MCF 10A (cell line): ENCODE measurements around the gene KMT2C. TPM values are rescaled to one million over a fixed set of nuclear protein-coding genes. Genes with fewer than 3 reads are reported as not detected.

Experiments used
- BruUV-seq: library from RNA; stranded (reverse); fragments of 400-500 nt; replicated peaks from 2 replicates; lab custom pipeline; 2021; lab: Mats Ljungman, UMichigan
- CTCF ChIA-PET: fragments of 300-600 bp; sonication (Branson Sonifier 250); formaldehyde crosslinking; extraction: SDS; loops from one replicate; lab custom pipeline; 2021; ENCODE audit warnings: antibody characterized with exemption, inconsistent platforms; lab: Yijun Ruan, JAX
- POLR2A ChIA-PET: fragments of 300-600, 350-650 bp; sonication (Branson Sonifier 250); formaldehyde crosslinking; extraction: SDS; loops from one replicate; lab custom pipeline; 2020; ENCODE audit warnings: antibody characterized with exemption, inconsistent platforms; lab: Yijun Ruan, JAX
- DNase-seq: peaks from one replicate; pipeline ENCODE4 v3.0.0-alpha.2; 2018; ENCODE audit not compliant: unreplicated experiment
- H3K27ac Mint-ChIP-seq: one replicate; pipeline ENCODE4 v1.8.0; 2022; ENCODE audit warnings: mild to moderate bottlenecking, low read depth, mixed read lengths; ENCODE audit not compliant: unreplicated experiment
- H3K27me3 Mint-ChIP-seq: one replicate; pipeline ENCODE4 v1.8.0; 2022; ENCODE audit warnings: mixed read lengths; ENCODE audit not compliant: insufficient read depth, unreplicated experiment
- H3K36me3 Mint-ChIP-seq: one replicate; pipeline ENCODE4 v1.8.0; 2022; ENCODE audit warnings: mild to moderate bottlenecking, moderate library complexity, mixed read lengths; ENCODE audit not compliant: insufficient read depth, unreplicated experiment
- H3K4me1 Mint-ChIP-seq: one replicate; pipeline ENCODE4 v1.8.0; 2022; ENCODE audit warnings: mixed read lengths; ENCODE audit not compliant: insufficient read depth, unreplicated experiment
- H3K4me3 Mint-ChIP-seq: one replicate; pipeline ENCODE4 v1.8.0; 2022; ENCODE audit warnings: mild to moderate bottlenecking, moderate library complexity, mixed read lengths; ENCODE audit not compliant: unreplicated experiment
- H3K9me3 Mint-ChIP-seq: one replicate; pipeline ENCODE4 v1.8.0; 2022; ENCODE audit warnings: mixed read lengths; ENCODE audit not compliant: unreplicated experiment
- intact Hi-C: fragments of 100-400 bp; cut with micrococcal nuclease; formaldehyde crosslinking; loops from 2 replicates; pipeline ENCODE4 v1.14.1; 2022
- total RNA-seq: library from RNA; stranded (reverse); gene quantifications from 2 replicates; pipeline ENCODE4 v1.2.3, GENCODE V29; 2022
- TF ChIP-seq, protein P1 (sequence below): fragments of 200-600 bp; IDR thresholded peaks from one replicate; pipeline ENCODE4 v1.8.0; 2022; ENCODE audit warnings: antibody characterized with exemption, mild to moderate bottlenecking; ENCODE audit not compliant: unreplicated experiment

Gene KMT2C
- total RNA-seq, 1 experiment from 2014 or later = 54.6 TPM

DNA sequence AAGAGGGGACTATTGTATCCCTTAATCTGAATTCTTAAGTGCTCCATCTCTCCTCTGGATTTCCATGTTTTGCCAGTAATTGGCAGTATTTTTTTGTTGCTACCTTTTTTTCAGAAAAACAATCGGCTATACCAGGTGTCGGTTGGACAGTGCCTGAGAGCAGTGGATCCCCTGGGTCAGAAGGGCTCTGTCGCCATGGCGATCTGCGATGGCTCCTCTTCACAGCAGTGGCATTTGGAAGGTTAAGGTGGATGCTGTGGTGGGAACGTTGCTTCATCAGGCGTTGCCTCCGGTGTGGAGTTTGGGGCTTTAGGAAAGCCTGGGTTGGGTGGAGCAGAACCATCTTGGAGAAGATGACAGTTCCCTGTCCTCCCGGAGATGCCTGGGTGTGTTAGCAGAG, 314.4 kb downstream of the KMT2C start:
- peaks cover 11% of the 10 kb centered on the region for H3K9me3 Mint-ChIP-seq
- no TSS peak for BruUV-seq
- H3K36me3 Mint-ChIP-seq = peaks cover 77% of the 10 kb centered on the region
- H3K27ac Mint-ChIP-seq = no peak overlapping the region
- POLR2A ChIA-PET = interaction anchor here (0.6 kb wide), 1 partner anchor 462 kb away, joined by 3 read pairs; no protein-coding TSS in a partner anchor
- TF ChIP-seq, protein P1, sequence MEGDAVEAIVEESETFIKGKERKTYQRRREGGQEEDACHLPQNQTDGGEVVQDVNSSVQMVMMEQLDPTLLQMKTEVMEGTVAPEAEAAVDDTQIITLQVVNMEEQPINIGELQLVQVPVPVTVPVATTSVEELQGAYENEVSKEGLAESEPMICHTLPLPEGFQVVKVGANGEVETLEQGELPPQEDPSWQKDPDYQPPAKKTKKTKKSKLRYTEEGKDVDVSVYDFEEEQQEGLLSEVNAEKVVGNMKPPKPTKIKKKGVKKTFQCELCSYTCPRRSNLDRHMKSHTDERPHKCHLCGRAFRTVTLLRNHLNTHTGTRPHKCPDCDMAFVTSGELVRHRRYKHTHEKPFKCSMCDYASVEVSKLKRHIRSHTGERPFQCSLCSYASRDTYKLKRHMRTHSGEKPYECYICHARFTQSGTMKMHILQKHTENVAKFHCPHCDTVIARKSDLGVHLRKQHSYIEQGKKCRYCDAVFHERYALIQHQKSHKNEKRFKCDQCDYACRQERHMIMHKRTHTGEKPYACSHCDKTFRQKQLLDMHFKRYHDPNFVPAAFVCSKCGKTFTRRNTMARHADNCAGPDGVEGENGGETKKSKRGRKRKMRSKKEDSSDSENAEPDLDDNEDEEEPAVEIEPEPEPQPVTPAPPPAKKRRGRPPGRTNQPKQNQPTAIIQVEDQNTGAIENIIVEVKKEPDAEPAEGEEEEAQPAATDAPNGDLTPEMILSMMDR = no peak
- H3K27me3 Mint-ChIP-seq = no peaks in the 10 kb centered on the region
- DNase-seq = no peak
- CTCF ChIA-PET = interaction anchor here (0.7 to 1.0 kb wide), 2 partner anchors 23 to 398 kb away, joined by 3 to 4 read pairs; no protein-coding TSS in a partner anchor
- intact Hi-C loops = no loop called here
- no peaks in the 10 kb centered on the region for H3K4me1 Mint-ChIP-seq
- no peak overlapping the region for H3K4me3 Mint-ChIP-seq

DNA sequence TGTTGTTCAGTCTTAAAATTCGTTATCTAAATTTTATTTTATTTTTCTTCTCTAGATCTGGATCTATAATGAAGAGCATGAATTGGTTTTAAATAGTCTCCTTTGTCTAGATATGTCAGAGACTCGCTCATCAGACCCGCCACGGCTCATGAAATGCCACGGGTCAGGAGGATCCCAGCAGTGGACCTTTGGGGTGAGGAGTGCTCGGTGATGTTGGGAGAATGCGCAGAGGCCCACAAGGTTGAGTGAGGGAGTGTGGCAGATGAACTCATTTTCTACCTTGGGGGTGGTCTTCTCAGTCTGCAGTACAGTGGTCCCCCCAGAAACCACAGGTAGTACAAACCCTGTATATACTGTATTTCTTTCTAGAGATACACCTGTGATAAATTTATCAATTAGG, 315.0 kb downstream of the KMT2C start:
- POLR2A ChIA-PET = no interaction called here
- intact Hi-C loops = no loop called here
- CTCF ChIA-PET = no interaction called here
- Mint-ChIP-seq H3K27ac (no peak overlapping the region), H3K27me3 (no peaks in the 10 kb centered on the region), H3K4me1 (no peaks in the 10 kb centered on the region), H3K4me3 (no peak overlapping the region), H3K36me3 (peaks cover 73% of the 10 kb centered on the region), H3K9me3 (peaks cover 11% of the 10 kb centered on the region)
- TF ChIP-seq, protein P1 = no peak
- no peak for DNase-seq
- no TSS peak for BruUV-seq

DNA sequence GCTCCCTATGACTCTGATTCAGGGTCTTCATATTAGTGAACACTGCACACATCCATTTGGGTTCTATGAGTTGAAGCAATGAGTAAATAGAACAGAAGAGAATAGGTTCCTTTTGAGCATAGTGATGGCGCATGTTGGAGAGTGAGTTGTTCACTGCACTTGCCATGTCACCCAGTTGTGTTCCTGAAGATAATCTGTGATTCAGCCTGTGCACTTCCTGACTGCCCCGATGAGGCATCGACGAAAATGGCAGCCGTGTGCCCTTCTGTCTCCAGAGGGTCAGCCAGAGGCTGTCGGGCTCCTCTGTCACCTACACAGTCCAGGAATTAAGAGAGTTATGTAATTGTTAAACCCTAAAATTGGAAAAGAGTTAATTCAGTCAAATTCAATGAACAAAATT, 315.6 kb downstream of the KMT2C start:
- DNase-seq = no peak
- CTCF ChIA-PET = interaction anchor here (0.6 to 1.1 kb wide), 2 partner anchors 25 to 73 kb away, joined by 3 to 4 read pairs; no protein-coding TSS in a partner anchor
- H3K9me3 Mint-ChIP-seq = peaks cover 11% of the 10 kb centered on the region
- TF ChIP-seq, protein P1 = no peak
- H3K4me1 Mint-ChIP-seq = no peaks in the 10 kb centered on the region
- POLR2A ChIA-PET = interaction anchor here (0.6 kb wide), 1 partner anchor 752 kb away, joined by 5 read pairs; no protein-coding TSS in a partner anchor
- H3K4me3 Mint-ChIP-seq = no peak overlapping the region
- intact Hi-C loops = no loop called here
- no peaks in the 10 kb centered on the region for H3K27me3 Mint-ChIP-seq
- no peak overlapping the region for H3K27ac Mint-ChIP-seq
- no TSS peak for BruUV-seq
- peaks cover 78% of the 10 kb centered on the region for H3K36me3 Mint-ChIP-seq

DNA sequence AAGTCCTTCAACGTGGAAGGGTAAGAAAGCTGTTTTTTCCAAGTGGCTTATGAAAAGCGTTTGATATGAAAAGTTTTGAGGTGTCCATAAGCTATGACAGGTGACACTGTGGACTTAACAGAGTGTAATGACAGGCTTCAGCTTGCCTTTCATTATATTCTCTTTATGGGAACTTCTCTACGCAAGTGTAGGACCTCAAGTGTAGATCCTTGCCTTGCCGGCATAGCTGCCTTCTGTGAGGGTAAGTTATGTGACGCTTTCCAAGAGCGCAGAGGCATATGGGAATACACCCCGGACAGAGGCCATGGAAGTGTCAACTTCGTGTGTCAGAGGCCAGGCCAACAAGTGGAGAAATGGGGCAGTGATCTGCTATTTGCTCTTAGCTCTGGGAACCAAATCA, 318.4 kb downstream of the KMT2C start:
- Mint-ChIP-seq H3K36me3 (peaks cover 72% of the 10 kb centered on the region), H3K4me3 (no peak overlapping the region), H3K27me3 (no peaks in the 10 kb centered on the region), H3K9me3 (no peaks in the 10 kb centered on the region), H3K27ac (no peak overlapping the region), H3K4me1 (no peaks in the 10 kb centered on the region)
- TF ChIP-seq, protein P1 = no peak
- BruUV-seq = no TSS peak
- DNase-seq = no peak
- CTCF ChIA-PET = interaction anchor here (0.6 to 2.1 kb wide), 6 partner anchors 9 to 813 kb away, joined by 3 to 8 read pairs (median 4); no protein-coding TSS in a partner anchor
- POLR2A ChIA-PET = interaction anchor here (0.7 to 1.0 kb wide), 2 partner anchors 9 to 14 kb away, joined by 3 to 4 read pairs; no protein-coding TSS in a partner anchor
- intact Hi-C loops = no loop called here
